Urothelium cell line (cell line): ENCODE results near the gene SLC5A12.
"Not testable (repeated sequence)": the region's sequence is repeated elsewhere in the genome, so short reads cannot be mapped to it uniquely, and the experiment has no call there.

Experiments
- DNase-seq: peaks from one replicate; pipeline ENCODE4 v3.0.0; 2011; ENCODE audit warnings: low spot score, mixed read lengths
- FAIRE-seq: peaks from 2 replicates; lab custom pipeline; 2011; peaks lifted over from hg19 to GRCh38; lab: Jason Lieb, UNC

SLC5A12 gene

DNA sequence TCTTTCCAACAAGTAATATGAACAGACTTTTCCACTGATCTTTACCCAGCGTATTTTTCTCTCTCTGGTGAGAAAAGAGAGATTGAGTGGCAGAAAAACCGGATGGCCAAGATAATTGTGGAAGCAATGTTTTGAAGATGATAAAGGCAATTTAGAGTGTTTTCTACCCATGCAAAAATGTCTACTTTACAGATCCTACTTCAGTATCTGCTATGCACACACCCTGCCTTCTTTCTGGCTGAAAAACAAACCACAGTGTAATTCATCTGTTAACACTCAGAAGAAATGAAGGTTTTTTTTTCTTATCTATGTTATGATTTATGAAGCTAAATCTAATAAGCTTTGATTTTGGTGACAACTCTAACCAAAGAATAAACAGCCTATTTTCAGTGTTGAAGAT, 56.8 kb downstream of the SLC5A12 start:
- FAIRE-seq (no peak), DNase-seq (no peak)

GRCh38 chr11:26662916-26663315, 58.9 kb downstream of the SLC5A12 start:
- no peak for FAIRE-seq
- no peak for DNase-seq

GRCh38 chr11:26655287-26655686, 66.6 kb downstream of the SLC5A12 start:
- FAIRE-seq (no peak), DNase-seq (no peak)

DNA sequence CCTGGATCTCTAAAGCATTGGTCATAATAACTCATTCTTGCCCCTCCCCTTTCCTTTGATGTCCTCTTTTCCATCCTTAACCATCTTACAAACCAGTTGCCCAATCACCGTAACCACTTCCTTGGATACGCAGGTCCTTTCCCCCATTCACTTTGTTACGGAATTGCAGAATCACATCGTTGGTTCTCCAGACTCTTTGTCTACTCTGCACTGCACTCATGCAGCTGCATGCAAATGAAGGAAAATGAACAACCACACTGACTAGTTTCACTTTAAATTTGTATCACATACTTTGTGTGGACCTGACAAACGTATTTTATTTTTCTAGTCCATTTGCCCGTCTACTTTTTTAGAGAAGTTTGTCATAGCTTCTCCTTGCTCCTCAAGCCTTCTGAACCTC, 69.9 kb downstream of the SLC5A12 start:
- DNase-seq = no peak
- no peak for FAIRE-seq

- DNase-seq = peak; percentile 63
- FAIRE-seq = no peak
These were observed 72.0 kb downstream of the SLC5A12 start for GRCh38 chr11:26649884-26650283.

GRCh38 chr11:26643314-26643713, 78.5 kb downstream of the SLC5A12 start:
- DNase-seq, FAIRE-seq: not testable (repeated sequence)

GRCh38 chr11:26632691-26633159, 89.1 kb downstream of the SLC5A12 start:
- DNase-seq = no peak
- FAIRE-seq = no peak

DNA sequence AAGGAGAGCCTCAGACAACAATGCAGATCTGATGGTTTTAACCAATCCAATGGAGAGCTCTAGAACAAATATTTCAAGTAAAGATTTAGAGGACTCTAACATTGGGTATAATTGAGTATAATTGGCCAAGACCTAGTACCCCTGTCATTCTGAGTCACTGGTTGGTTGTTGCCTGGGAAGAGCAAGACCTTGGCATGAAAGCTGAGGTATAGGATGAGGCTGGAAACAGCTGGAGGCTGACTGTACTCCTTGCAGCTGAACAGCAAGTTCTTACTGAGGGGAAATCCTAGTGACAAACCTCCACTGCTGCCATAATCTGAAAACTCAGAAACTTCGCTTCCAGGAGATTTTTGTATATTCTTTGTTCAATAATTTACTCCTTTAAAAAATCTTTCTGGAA, 95.5 kb downstream of the SLC5A12 start:
- DNase-seq = no peak
- no peak for FAIRE-seq

GRCh38 chr11:26623076-26623659, 98.7 kb downstream of the SLC5A12 start:
- DNase-seq (peak; percentile 31), FAIRE-seq (no peak)

DNA sequence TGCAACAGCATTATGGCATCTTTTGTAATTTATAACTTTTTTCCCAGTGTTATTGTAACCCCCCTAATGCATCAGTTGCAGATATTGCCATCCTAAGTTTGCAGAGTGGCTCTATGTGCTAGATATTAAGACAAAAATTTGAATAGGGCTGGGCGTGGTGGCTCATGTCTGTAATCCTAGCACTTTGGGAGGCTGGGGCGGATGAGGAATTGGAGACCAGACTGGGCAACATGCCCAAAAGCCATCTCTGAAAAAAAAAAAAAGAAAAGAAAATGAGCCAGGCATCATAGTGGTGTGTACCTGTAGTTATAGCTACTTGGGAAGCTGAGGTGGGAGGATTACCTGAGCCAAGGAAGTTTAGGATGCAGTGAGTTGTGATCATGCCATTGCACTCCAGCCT, 99.7 kb downstream of the SLC5A12 start:
- DNase-seq (no peak), FAIRE-seq (no peak)

DNA sequence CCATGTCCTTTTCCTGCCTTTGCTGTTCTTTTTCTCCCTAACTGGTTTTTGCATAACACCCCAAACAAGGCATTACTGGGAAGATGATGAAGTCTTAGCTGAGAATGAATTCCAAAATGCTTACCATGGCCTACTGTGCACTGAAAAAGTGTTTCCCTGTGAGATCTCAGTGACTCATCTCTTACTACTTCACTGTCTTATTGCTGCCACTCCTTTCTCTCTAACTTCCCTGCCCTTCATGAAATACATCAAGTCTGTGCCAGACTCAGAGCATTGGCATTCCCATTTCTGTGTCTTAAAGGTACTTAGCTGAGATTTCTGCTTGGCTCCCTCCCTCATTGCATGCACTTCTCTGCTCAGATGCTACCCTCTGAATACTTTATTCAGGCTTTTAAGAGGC, 100.7 kb downstream of the SLC5A12 start:
- DNase-seq (peak; percentile 78), FAIRE-seq (peak; percentile 92)

DNA sequence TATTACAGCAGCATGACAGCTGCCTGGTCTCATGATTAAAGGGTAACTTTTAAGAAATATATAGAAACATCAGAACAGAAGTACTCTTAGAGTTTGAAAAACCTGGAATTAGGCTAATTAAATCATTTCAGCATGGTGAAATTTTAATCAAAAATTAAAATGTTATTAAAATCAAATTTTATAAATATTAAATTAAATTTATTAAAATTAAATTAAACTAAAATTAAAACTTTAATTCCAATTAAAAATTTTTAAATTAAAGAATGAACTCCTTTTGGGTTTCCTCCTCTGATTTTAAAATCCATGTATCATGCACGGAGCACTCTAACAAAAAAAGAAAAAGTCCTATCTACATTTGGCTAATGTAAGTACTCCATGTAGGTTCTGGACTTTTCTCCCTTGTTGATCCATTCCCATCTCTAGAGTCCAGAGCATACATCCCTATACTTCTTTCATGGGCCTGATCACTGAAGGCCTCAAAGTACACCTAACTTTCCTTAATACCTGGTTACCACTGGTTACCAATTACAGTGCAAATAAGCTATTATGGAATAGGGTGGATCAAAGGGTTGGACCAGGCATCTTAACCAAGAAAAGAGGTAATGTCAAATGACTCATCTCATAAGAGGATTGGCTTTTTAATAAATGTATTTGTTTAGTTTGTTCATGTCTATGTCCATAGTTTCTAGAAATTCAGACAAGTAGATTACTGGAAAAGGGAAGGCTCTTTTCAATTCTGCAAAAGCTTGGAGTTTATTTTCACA, 101.4 kb downstream of the SLC5A12 start:
- no peak for FAIRE-seq

DNA sequence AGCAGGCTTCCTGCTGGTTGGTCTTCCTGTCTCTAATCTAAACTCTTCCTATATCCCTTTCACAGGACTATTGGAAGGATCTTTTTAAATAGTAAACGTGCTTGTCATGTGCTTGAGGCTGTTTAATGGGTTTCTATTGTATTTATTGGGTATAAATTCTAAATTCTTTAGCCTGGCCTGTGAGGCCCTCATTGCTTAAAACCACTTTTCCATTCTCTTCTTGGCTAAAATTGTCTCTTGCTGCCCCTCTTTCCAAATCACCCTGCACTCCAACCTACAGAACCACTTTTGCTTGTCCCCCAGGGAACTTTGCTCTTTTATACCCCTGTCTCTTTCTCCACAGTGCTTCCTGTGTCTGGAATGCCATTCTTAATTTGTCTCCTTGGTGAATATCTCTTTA, 103.4 kb downstream of the SLC5A12 start:
- FAIRE-seq (no peak), DNase-seq (no peak)

More for the DNA sequence above, 101.4 kb downstream of the SLC5A12 start:
- DNase-seq = no peak
